ENCODE measurements around the gene ITGA6. TPM values are rescaled to one million over a fixed set of nuclear protein-coding genes. Genes with fewer than 3 reads are reported as not detected.

Gene ITGA6
- total and polyA plus RNA-seq, 4 donors: 13.2 to 105 (median 51.9) TPM

DNA sequence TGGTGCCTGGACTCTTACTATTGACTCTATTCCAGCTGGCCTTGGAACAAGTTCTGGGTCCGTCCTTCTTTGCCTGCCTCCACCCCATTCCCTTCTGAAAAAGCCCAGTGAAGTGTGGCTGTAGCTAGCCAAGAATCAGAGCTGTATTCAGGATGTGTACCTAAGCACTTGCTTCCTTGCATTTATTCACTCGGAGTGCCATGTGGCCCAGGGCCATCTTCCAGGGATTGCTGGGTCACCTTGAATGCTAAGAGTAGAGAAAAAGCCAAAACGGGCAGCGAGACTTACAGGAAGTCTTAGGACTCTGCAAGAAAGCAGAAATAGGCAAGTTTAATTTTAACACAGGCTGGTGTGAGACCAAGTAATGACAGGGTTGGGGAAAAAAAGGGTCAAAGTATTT lies 4.1 kb downstream of the ITGA6 start:
- no peak overlapping the region for H3K4me3 ChIP-seq
- 21 to 29% methylated on average over 4 of the region's 4 CpGs for WGBS, 2 donors
- no peaks in the 10 kb centered on the region for H3K36me3 ChIP-seq (ENCODE audit: control insufficient read depth in 4 of 4, insufficient read depth in 4 of 4, low read length in 4 of 4)
- TF ChIP-seq, protein P1, sequence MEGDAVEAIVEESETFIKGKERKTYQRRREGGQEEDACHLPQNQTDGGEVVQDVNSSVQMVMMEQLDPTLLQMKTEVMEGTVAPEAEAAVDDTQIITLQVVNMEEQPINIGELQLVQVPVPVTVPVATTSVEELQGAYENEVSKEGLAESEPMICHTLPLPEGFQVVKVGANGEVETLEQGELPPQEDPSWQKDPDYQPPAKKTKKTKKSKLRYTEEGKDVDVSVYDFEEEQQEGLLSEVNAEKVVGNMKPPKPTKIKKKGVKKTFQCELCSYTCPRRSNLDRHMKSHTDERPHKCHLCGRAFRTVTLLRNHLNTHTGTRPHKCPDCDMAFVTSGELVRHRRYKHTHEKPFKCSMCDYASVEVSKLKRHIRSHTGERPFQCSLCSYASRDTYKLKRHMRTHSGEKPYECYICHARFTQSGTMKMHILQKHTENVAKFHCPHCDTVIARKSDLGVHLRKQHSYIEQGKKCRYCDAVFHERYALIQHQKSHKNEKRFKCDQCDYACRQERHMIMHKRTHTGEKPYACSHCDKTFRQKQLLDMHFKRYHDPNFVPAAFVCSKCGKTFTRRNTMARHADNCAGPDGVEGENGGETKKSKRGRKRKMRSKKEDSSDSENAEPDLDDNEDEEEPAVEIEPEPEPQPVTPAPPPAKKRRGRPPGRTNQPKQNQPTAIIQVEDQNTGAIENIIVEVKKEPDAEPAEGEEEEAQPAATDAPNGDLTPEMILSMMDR (IDR thresholded peaks at IDR 0.05; ENCODE audit: control extremely low read depth, extremely low read depth): no peak
- H3K9me3 ChIP-seq (ENCODE audit: control insufficient read depth in 4 of 4, insufficient read depth in 3 of 4, low read length in 3 of 4): no peaks in the 10 kb centered on the region
- DNase-seq (no peak), ATAC-seq (ENCODE audit: insufficient read depth, low FRiP score) (no peak)
- H3K27ac ChIP-seq (ENCODE audit: low read depth in 1 of 2, low read length in 1 of 2): no peak overlapping the region
- peaks cover 0 to 11% (median 6%) of the 10 kb centered on the region in 3 donors for H3K27me3 ChIP-seq (ENCODE audit: control insufficient read depth in 3 of 3, insufficient read depth in 3 of 3, low read length in 2 of 3)
- H3K9ac ChIP-seq (ENCODE audit: insufficient read depth in 1 of 2, low read length in 2 of 2): no peak overlapping the region
- H3K4me1 ChIP-seq (ENCODE audit: control insufficient read depth in 5 of 5, insufficient read depth in 5 of 5, low read length in 5 of 5): peaks cover 0 to 15% (median 13%) of the 10 kb centered on the region in 5 donors

- peaks cover 0 to 15% (median 11%) of the 10 kb centered on the region in 5 donors for H3K4me1 ChIP-seq (ENCODE audit: control insufficient read depth in 5 of 5, insufficient read depth in 5 of 5, low read length in 5 of 5)
- ATAC-seq (ENCODE audit: insufficient read depth, low FRiP score): no peak
Observed at GRCh38 chr2:172431993-172432392, 4.6 kb downstream of the ITGA6 start.

GRCh38 chr2:172433144-172433543 lies 5.8 kb downstream of the ITGA6 start:
- H3K4me1 ChIP-seq (ENCODE audit: control insufficient read depth in 5 of 5, insufficient read depth in 5 of 5, low read length in 5 of 5): peaks cover 0 to 20% (median 9%) of the 10 kb centered on the region in 5 donors
- 79 to 81% methylated on average over 3 of the region's 3 CpGs for WGBS, 2 donors
- DNase-seq (no peak), ATAC-seq (ENCODE audit: insufficient read depth, low FRiP score) (no peak)
- TF ChIP-seq, protein P1 (IDR thresholded peaks at IDR 0.05; ENCODE audit: control extremely low read depth, extremely low read depth): no peak
- no peak overlapping the region for H3K4me3 ChIP-seq
- no peaks in the 10 kb centered on the region for H3K9me3 ChIP-seq (ENCODE audit: control insufficient read depth in 4 of 4, insufficient read depth in 3 of 4, low read length in 3 of 4)
- H3K9ac ChIP-seq (ENCODE audit: insufficient read depth in 1 of 2, low read length in 2 of 2): no peak overlapping the region
- no peaks in the 10 kb centered on the region for H3K36me3 ChIP-seq (ENCODE audit: control insufficient read depth in 4 of 4, insufficient read depth in 4 of 4, low read length in 4 of 4)
- H3K27ac ChIP-seq (ENCODE audit: low read depth in 1 of 2, low read length in 1 of 2): no peak overlapping the region
- peaks cover 0 to 4% (median 3%) of the 10 kb centered on the region in 3 donors for H3K27me3 ChIP-seq (ENCODE audit: control insufficient read depth in 3 of 3, insufficient read depth in 3 of 3, low read length in 2 of 3)

More at GRCh38 chr2:172431993-172432392, 4.6 kb downstream of the ITGA6 start:
- WGBS, 2 donors: 66 to 78% methylated on average over 2 of the region's 2 CpGs
- DNase-seq: no peak
- Histone ChIP-seq H3K9me3 (ENCODE audit: control insufficient read depth in 4 of 4, insufficient read depth in 3 of 4, low read length in 3 of 4) (no peaks in the 10 kb centered on the region), H3K4me3 (no peak overlapping the region), H3K36me3 (ENCODE audit: control insufficient read depth in 4 of 4, insufficient read depth in 4 of 4, low read length in 4 of 4) (no peaks in the 10 kb centered on the region), H3K27ac (ENCODE audit: low read depth in 1 of 2, low read length in 1 of 2) (no peak overlapping the region), H3K9ac (ENCODE audit: insufficient read depth in 1 of 2, low read length in 2 of 2) (no peak overlapping the region), H3K27me3 (ENCODE audit: control insufficient read depth in 3 of 3, insufficient read depth in 3 of 3, low read length in 2 of 3) (peaks cover 0 to 5% (median 3%) of the 10 kb centered on the region in 3 donors)
- TF ChIP-seq, protein P1 (IDR thresholded peaks at IDR 0.05; ENCODE audit: control extremely low read depth, extremely low read depth): no peak
